Endothelial cell of umbilical vein (primary cell): ENCODE results near the gene ITPKC. TPM values are rescaled to one million over a fixed set of nuclear protein-coding genes. Genes with fewer than 3 reads are reported as not detected.

Source experiments
- BruUV-seq: library from RNA; stranded (reverse); fragments of 400-500 nt; replicated peaks from 2 replicates; lab custom pipeline; 2021; lab: Mats Ljungman, UMichigan
- CTCF ChIA-PET: fragments of 300-600, 350-600 bp; sonication (Branson Sonifier 250); formaldehyde crosslinking; loops from one replicate; lab custom pipeline; 2021; ENCODE audit warnings: antibody characterized with exemption, inconsistent platforms; lab: Charles Lee
- POLR2A ChIA-PET: fragments of 300-600, 350-600 bp; sonication (Branson Sonifier 250); formaldehyde crosslinking; loops from one replicate; lab custom pipeline; 2021; ENCODE audit warnings: antibody characterized with exemption, inconsistent platforms; lab: Charles Lee
- DNase-seq: peaks from one replicate; pipeline ENCODE4 v3.0.0-alpha.2; 2011; ENCODE audit warnings: low read depth, low spot score
- FAIRE-seq: peaks from 2 replicates; lab custom pipeline; 2011; peaks lifted over from hg19 to GRCh38; lab: Jason Lieb, UNC
- H2AFZ ChIP-seq: 2 replicates; pipeline ENCODE4 v1.6.0; 2012; ENCODE audit warnings: low read depth, low read length, control low read depth, inconsistent platforms
- H3K27ac ChIP-seq: 2 replicates; pipeline ENCODE4 v1.5.1; 2011; ENCODE audit warnings: low read depth, mild to moderate bottlenecking, control low read depth, low read length, moderate library complexity; ENCODE audit not compliant: insufficient read depth
- H3K27me3 ChIP-seq, 2 experiments: 2 replicates each; pipeline versions ENCODE4 v1.6.0 to v1.6.1; 2011; ENCODE audit warnings: low read length in 2 of 2, mixed read lengths in 1 of 2; ENCODE audit not compliant: control insufficient read depth in 2 of 2, insufficient read depth in 2 of 2
- H3K36me3 ChIP-seq, 2 experiments: 2 replicates in 1 of 2; 3 replicates in 1 of 2; pipeline ENCODE4 v1.5.1; 2011; ENCODE audit warnings: low read length in 2 of 2, mild to moderate bottlenecking in 1 of 2, moderate library complexity in 1 of 2; ENCODE audit not compliant: control insufficient read depth in 2 of 2, insufficient read depth in 2 of 2; ENCODE audit errors: extremely low read depth in 1 of 2
- H3K4me1 ChIP-seq: 3 replicates; pipeline ENCODE4 v1.5.1; 2011; ENCODE audit warnings: mild to moderate bottlenecking, low read length; ENCODE audit not compliant: control insufficient read depth, insufficient read depth; ENCODE audit errors: extremely low read depth
- H3K4me2 ChIP-seq: 2 replicates; pipeline ENCODE4 v1.6.1; 2011; ENCODE audit warnings: low read length, control low read depth, mixed read lengths; ENCODE audit not compliant: insufficient read depth
- H3K4me3 ChIP-seq, 3 experiments: fragments of 200-600 bp in 1 of 3; sonication (generic), shearing (Covaris generic) in 1 of 3; replicated peaks in 1 of 3; 2 replicates each; pipeline ENCODE4 v1.5.1; 2011 to 2016; ENCODE audit warnings: control low read depth in 3 of 3, low read length in 3 of 3, mild to moderate bottlenecking in 2 of 3, inconsistent platforms in 1 of 3, low read depth in 1 of 3, moderate library complexity in 1 of 3; ENCODE audit not compliant: insufficient read depth in 1 of 3
- H3K79me2 ChIP-seq: 2 replicates; pipeline ENCODE4 v1.6.0; 2012; ENCODE audit warnings: low read length, inconsistent platforms; ENCODE audit not compliant: control insufficient read depth, insufficient read depth
- H3K9ac ChIP-seq: replicated peaks from 2 replicates; pipeline ENCODE3; 2011; ENCODE audit warnings: low read length, control low read depth; ENCODE audit not compliant: insufficient read depth; ENCODE audit errors: extremely low read depth
- H3K9me1 ChIP-seq: replicated peaks from 3 replicates; pipeline ENCODE4 v1.6.0; 2011; ENCODE audit warnings: mild to moderate bottlenecking, low read length; ENCODE audit not compliant: control insufficient read depth, insufficient read depth; ENCODE audit errors: extremely low read depth
- H3K9me3 ChIP-seq: replicated peaks from 2 replicates; pipeline ENCODE4 v1.5.1; 2012; ENCODE audit warnings: low read length, inconsistent platforms; ENCODE audit not compliant: control insufficient read depth, insufficient read depth
- H4K20me1 ChIP-seq: replicated peaks from 2 replicates; pipeline ENCODE3; 2011; ENCODE audit warnings: mild to moderate bottlenecking, low read length; ENCODE audit not compliant: control insufficient read depth, insufficient read depth; ENCODE audit errors: extremely low read depth
- CTCF ChIP-seq, 2 donors: IDR thresholded peaks; 1 replicate in 1 of 2; 2 replicates in 1 of 2; pipeline ENCODE4 v1.5.1; 2011; ENCODE audit warnings: low read length in 2 of 2, mild to moderate bottlenecking in 2 of 2, moderate library complexity in 2 of 2, control low read depth in 1 of 2, inconsistent platforms in 1 of 2, low read depth in 1 of 2; ENCODE audit not compliant: insufficient read depth in 1 of 2; ENCODE audit errors: extremely low read depth in 1 of 2
- EZH2 ChIP-seq: IDR thresholded peaks from 2 replicates; pipeline ENCODE4 v1.6.1; 2012; ENCODE audit warnings: borderline replicate concordance, low read depth, mild to moderate bottlenecking, moderate library complexity, low read length, inconsistent platforms; ENCODE audit not compliant: severe bottlenecking
- FOS ChIP-seq: IDR thresholded peaks from 2 replicates; pipeline ENCODE4 v1.6.1; 2011; ENCODE audit warnings: mild to moderate bottlenecking, low read length, moderate library complexity, borderline replicate concordance; ENCODE audit not compliant: insufficient read depth
- GATA2 ChIP-seq: IDR thresholded peaks from 2 replicates; pipeline ENCODE4 v1.7.0; 2011; ENCODE audit warnings: low read depth, mild to moderate bottlenecking, moderate library complexity, mixed read lengths, low read length; ENCODE audit not compliant: insufficient read length, insufficient read depth
- JUN ChIP-seq: IDR thresholded peaks from 2 replicates; pipeline ENCODE4 v1.6.1; 2011; ENCODE audit warnings: borderline replicate concordance, low read depth; ENCODE audit not compliant: insufficient read length, insufficient read depth
- MAX ChIP-seq: IDR thresholded peaks from 2 replicates; pipeline ENCODE4 v1.6.1; 2011; ENCODE audit not compliant: insufficient read depth, insufficient read length
- MYC ChIP-seq: IDR thresholded peaks from one replicate; pipeline ENCODE4 v1.6.1; 2011; ENCODE audit warnings: mild to moderate bottlenecking, low read depth, low read length
- POLR2A ChIP-seq: IDR thresholded peaks from 2 replicates; pipeline ENCODE4 v1.6.1; 2012; ENCODE audit warnings: low read depth, mild to moderate bottlenecking, control low read depth, low read length
- POLR2AphosphoS5 ChIP-seq: IDR thresholded peaks from 2 replicates; pipeline ENCODE4 v1.6.1; 2012; ENCODE audit warnings: low read depth, mild to moderate bottlenecking, control low read depth, low read length, moderate library complexity; ENCODE audit not compliant: insufficient read depth
- dilution Hi-C: fragments of 300-500 bp; cut with MboI; formaldehyde crosslinking; loops from one replicate; pipeline ENCODE4 v1.15.0; 2019; ENCODE audit warnings: low sequenced_read_pairs; ENCODE audit not compliant: extremely low pct_ligation_motif_present
- intact Hi-C: fragments of 100-400 bp; cut with micrococcal nuclease; formaldehyde crosslinking; loops from one replicate; pipeline ENCODE4 v1.10.0; 2022
- polyA plus RNA-seq, 4 experiments: library from polyadenylated mRNA; depleted of rRNA in 3 of 4; stranded (reverse) in 3 of 4; unstranded in 1 of 4; fragments of >200 nt; gene quantifications; 2 replicates each; pipeline versions ENCODE4 v1.2.1 to v1.2.3, GENCODE V29; 2011 to 2012; ENCODE audit warnings: missing spikeins in 1 of 4
- total RNA-seq: library from RNA; stranded (reverse); gene quantifications from 2 replicates; pipeline ENCODE4 v1.2.3, GENCODE V29; 2021

Gene ITPKC
- total and polyA plus RNA-seq, 2 donors (not counting 3 experiments of a cell fraction or from before 2014, with no cell fraction given): 7.3 to 16.1 TPM

GRCh38 chr19:40721140-40721486, 4.2 kb downstream of the ITPKC start:
- no peak for TF ChIP-seq GATA2
- TF ChIP-seq POLR2AphosphoS5: no peak
- TF ChIP-seq MAX: no peak
- no peak for TF ChIP-seq CTCF (IDR thresholded peaks at IDR 0.05; ENCODE audit: extremely low read depth in 1 of 2, insufficient read depth in 1 of 2, low read depth in 1 of 2, low read length in 2 of 2)
- no peak for TF ChIP-seq JUN
- TF ChIP-seq POLR2A: no peak
- TF ChIP-seq EZH2: no peak
- TF ChIP-seq FOS: no peak
- no peak for TF ChIP-seq MYC
- intact Hi-C loops: no loop called here
- ChIA-PET CTCF (interaction anchor here (0.9 to 2.3 kb wide), 3 partner anchors 24 to 77 kb away, joined by 4 to 7 read pairs (median 4); partner anchors contain the start of genes ACTMAP, EGLN2 and SNRPA), POLR2A (interaction anchor here (0.5 to 0.9 kb wide), 3 partner anchors 20 to 30 kb away, joined by 3 to 5 read pairs (median 4); partner anchors contain the start of gene NUMBL)
- peak overlapping the region; percentile 58 for H3K9ac ChIP-seq
- TSS peak; percentile 5 for BruUV-seq
- dilution Hi-C loops: no loop called here
- peak; percentile 8 for DNase-seq
- peak overlapping the region; percentile 84 for H3K27ac ChIP-seq
- no peak overlapping the region for H3K4me3 ChIP-seq
- no peaks in the 10 kb centered on the region for H3K9me3 ChIP-seq
- no peaks in the 10 kb centered on the region for H3K9me1 ChIP-seq
- FAIRE-seq: no peak
- no peak overlapping the region for H2AFZ ChIP-seq
- H4K20me1 ChIP-seq: no peaks in the 10 kb centered on the region
- peak overlapping the region; percentile 82 for H3K4me2 ChIP-seq
- peaks cover 2 to 7% of the 10 kb centered on the region in 2 experiments for H3K36me3 ChIP-seq
- H3K4me1 ChIP-seq: peaks cover 48% of the 10 kb centered on the region
- no peaks in the 10 kb centered on the region for H3K27me3 ChIP-seq
- H3K79me2 ChIP-seq: peaks cover 54% of the 10 kb centered on the region
